ENCODE results near the gene DOCK4.

The DOCK4 gene

DNA sequence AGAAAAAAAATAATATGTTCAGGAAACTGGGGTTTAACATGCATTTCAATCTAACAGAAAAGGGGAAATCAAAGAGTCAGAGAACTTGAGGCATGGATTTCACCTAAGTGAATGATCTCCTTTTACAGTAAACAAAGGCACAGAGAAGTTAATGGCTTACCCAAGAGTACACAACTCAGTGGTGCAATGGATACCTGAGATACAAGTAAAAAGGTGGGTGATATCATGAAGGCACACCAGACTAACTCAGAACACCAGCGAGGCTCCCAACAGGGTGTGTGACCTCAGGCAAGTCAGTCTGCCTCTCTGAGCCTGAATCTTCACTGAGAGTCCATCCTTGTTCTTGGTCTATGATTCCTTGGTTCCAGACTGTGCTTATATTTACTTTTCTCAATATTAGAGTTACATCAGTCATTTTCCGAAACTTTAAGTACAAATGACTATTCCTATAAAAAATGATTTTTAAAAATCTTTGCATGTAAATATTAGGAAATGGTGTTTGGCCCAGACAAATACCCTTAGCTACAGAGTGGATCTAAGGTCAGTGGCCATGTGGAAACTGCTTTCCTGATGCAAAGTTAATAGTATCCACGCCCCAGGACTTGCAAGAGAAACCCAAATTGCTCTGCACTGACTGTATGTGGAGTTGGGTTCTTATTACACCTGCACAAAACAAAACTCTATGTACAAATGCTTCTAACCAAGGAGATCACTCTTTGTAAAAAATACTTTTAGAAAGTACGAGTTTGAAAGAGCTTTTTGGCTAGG lies 361.1 kb downstream of the DOCK4 start:
- no peak for DNase-seq

- DNase-seq, result no peak
Measured at GRCh38 chr7:111842491-111842890, 363.7 kb downstream of the DOCK4 start.

DNA sequence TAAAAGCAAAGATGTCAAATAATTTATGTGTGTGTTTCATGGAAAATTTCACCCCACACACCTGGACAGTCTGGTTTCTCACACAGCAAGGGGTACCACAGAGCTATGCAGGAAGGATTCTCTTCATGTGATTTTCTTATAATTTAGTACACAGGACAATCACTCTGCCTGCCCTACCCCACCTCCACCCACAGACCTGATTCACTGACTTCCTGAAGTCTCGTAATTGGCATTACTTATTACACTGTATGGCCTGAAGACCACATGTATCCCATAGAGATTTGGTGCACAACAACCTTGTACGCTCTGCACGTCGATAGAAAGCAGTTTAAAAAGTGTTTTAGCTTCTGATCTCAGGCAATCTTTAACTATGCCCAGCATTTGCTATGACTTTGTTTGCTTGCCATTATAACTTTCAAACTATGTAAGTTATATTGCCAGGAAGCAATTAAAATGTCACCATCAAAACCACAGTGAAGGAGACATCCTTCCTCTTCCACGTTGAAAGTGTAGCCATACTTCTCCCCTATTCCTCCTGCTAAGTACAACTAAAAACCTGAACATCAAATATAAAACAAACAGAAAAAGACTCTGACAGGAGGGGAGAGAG lies 364.5 kb downstream of the DOCK4 start:
- no peak for DNase-seq

DNA sequence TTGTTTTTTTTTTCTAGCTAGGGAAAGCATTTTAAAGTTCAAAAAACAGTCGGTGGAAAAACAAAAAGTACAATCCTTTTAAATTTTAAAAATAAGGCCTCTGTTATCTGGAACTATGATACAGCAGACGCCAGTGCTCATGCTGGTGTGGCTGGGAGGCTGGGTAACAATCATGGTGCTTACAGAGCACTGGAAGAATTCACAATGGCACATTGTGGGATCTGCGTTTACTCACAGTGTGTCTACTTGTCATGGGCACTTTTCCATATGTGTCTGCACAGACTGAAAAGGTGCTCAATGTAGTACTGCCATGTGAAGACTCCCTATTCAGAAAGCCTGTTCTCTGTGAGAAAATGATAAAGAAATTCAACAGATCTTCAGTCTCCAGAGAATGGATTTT lies 365.7 kb downstream of the DOCK4 start:
- no peak for DNase-seq

- no peak for DNase-seq
Measured at GRCh38 chr7:111839261-111839660, 366.9 kb downstream of the DOCK4 start.

DNA sequence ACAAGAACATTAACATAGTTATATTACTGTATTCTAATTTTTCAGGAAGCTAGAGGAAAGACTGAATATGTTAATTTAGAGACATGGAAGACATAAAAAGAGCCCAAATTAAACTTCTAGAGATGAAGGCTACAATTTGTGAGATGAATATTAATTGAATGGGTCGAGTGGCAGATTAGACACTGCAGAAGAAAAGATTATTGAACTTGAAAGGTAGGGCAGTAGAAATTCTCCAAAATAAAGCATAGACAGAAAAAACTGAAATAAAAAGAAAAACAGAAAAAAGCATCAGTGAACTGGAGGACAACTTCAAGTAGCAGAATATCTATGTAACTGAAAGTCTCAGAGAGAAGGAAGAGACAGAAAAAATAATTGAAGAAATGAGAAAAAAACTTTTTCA lies 369.6 kb downstream of the DOCK4 start:
- DNase-seq, result no peak

- no peak for DNase-seq
Measured at GRCh38 chr7:111835066-111835465, 371.1 kb downstream of the DOCK4 start.

- no peak for DNase-seq
Measured at GRCh38 chr7:111834367-111834766, 371.8 kb downstream of the DOCK4 start.

DNA sequence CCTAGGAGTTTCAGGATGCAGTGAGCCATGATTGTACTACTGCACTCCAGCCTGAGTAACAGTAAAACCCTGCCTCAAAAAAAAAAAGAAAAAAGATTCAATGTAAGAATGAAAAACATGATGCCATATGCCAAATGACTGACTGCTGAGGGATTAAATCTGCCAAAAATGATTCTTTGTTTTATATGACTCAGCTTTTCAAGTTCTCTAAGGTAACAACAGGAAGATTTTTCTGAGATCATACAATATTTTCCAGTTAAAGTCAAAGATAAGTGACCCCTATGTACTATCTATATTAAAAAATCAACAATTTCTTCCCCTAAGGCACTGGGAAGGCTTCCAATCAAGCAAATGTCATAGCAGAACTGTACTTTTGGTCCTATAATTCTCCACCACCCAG lies 372.7 kb downstream of the DOCK4 start:
- DNase-seq, result no peak

GRCh38 chr7:111832174-111832573 lies 374.0 kb downstream of the DOCK4 start:
- no peak for DNase-seq

DNA sequence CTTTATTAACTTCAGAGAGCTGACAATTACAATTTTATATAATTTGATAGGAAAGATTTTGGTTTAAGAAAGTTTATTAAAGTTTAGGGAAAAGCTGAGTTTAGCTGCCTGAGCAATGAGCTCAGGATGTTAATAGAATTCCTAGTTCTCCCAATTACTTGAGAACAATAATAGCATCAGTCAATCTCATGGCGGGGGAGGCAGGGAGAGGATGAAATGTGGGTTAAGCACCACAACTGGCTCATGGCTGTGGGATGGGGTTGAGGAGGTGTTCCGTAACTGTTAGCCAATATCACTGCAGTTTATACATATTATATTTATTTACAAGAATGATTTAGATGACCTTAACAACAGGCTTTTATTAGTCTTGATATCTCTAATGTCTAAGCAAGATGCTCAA lies 377.0 kb downstream of the DOCK4 start:
- DNase-seq, result no peak

DNA sequence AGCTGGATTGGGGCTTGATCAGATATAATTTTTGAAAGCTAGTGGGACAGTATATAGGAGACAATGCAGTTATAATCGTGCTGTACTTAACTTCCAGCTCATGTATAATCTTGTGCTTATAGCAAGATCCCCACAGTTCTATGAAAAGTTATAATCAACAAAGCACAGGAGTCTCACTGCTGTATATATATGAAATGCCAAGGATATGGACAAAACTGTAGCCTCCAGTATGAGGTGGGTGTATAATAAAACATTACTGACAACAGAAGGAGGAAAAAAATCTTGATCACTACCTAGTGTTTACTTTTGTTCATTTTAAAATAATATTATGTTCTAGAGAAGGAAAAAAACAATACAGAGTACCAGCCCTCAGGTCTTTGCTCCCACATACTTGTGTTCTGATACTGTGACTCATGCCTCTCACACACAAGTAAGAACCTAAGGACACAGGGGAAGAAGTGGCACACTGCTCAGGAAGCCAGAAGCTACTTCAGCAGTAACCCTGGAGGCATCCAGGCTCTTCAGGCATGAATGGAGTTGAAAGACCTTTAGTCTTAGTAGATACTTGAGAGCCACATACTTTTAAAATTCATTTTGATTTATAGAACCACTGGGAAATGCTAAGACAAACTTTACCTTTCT lies 378.2 kb downstream of the DOCK4 start:
- DNase-seq, result no peak

- DNase-seq, result no peak
Measured at GRCh38 chr7:111825046-111825445, 381.2 kb downstream of the DOCK4 start.

- no peak for DNase-seq
Measured at GRCh38 chr7:111823826-111824225, 382.4 kb downstream of the DOCK4 start.

DNA sequence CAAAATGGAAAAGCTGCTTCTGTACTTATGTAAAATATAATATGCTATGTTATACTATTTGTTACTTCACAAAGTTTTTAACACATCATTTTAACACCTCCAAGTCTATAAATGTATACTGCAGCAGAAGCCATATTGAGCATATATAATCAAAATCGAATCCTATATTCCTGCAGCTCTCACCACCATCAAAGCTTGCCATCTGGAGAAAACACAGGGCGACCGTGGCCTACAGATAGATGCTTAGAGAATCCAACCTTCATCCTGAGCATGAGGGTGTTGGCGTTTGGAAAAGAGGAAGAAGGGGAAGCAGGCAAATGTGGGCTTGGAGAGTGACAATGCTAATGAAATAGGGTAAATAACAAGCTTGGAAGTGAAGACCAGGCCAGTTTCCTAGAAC lies 385.2 kb downstream of the DOCK4 start:
- no peak for DNase-seq

- DNase-seq, result no peak
Measured at GRCh38 chr7:111820621-111821020, 385.6 kb downstream of the DOCK4 start.

DNA sequence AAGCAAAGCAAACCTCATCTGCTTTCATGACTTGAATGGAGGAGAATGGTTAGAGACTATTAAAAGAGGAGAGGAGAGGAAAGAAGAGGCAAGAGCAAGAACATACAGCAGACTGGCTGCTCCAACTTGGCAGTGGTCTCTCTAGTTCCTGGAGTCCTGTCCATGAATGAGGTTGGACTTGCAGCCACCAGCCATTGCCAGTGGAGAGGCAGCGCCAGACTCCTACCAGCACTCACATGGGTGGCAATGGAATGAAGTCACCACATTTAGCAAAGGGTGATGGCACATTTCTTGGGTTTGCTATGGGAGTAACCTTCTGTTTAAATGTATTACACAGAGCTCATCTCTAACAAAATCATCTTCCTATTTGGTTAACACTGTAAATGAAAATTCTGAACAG lies 386.1 kb downstream of the DOCK4 start:
- DNase-seq, result no peak

GRCh38 chr7:111815354-111815753 lies 390.8 kb downstream of the DOCK4 start:
- DNase-seq, result no peak

GRCh38 chr7:111813306-111813705 lies 392.9 kb downstream of the DOCK4 start:
- no peak for DNase-seq

- no peak for DNase-seq
Measured at GRCh38 chr7:111806232-111806631, 400.0 kb downstream of the DOCK4 start.

DNA sequence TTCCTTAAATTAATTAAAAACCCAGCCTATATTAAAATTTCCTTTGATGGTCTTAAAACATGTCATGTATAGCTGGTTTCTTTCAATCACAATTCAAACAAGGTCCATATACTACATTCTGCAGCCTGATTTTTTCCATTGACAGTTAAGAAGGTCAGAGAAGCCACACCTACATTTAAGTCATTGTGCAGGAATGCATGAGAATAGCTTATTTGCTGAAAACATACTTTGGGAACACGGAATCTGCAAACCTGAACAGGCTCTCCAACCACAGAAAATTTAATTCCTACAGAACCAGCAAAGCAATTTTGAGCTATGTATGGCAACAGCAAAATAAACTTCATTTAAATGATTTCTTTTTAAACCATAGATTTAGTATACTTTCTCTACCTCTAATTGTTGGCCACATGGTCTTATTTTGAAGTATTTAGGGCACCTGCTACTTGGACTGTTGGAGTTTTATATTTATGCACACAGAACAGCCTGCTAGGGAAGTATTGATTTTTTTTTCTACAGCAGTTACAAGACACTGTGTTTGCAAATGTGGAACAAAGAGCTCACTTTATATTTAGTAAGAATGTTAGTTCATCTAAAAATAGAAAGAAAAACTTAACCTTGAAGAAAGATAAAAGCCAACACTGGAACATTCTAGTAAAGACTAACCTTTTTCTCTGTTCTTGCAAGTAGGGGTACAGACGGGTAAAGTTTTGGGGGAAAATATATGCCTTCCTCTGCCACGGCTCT lies 403.0 kb downstream of the DOCK4 start:
- no peak for DNase-seq

GRCh38 chr7:111802194-111802772 lies 403.9 kb downstream of the DOCK4 start:
- no peak for DNase-seq

GRCh38 chr7:111801277-111801676 lies 404.9 kb downstream of the DOCK4 start:
- DNase-seq, result no peak
